DND-41 (cell line): ENCODE data around the gene GAS7.

Experiments
- ATAC-seq: fragments of 200-7000 bp; cut with Tn5 transposase; 3 replicates; pipeline ENCODE4 v1.9.1; 2021; ENCODE audit warnings: low read depth; ENCODE audit not compliant: insufficient read depth
- DNase-seq: peaks from one replicate; pipeline ENCODE4 v3.0.0-alpha.2; 2020
- H2AFZ ChIP-seq: 2 replicates; pipeline ENCODE4 v1.6.0; 2012; ENCODE audit warnings: low read depth, low read length
- H3K27ac ChIP-seq: 2 replicates; pipeline ENCODE4 v1.5.1; 2012; ENCODE audit warnings: low read length, inconsistent platforms
- H3K27me3 ChIP-seq: fragments of 200-600 bp; sonication (generic); 2 replicates; pipeline ENCODE4 v1.6.0; 2012; ENCODE audit warnings: low read length, mild to moderate bottlenecking, inconsistent platforms; ENCODE audit not compliant: insufficient read depth, poor library complexity
- H3K36me3 ChIP-seq: 2 replicates; pipeline ENCODE4 v1.5.1; 2012; ENCODE audit warnings: low read length, inconsistent platforms; ENCODE audit not compliant: insufficient read depth
- H3K4me1 ChIP-seq: 2 replicates; pipeline ENCODE4 v1.5.1; 2012; ENCODE audit warnings: mild to moderate bottlenecking, low read length; ENCODE audit not compliant: insufficient read depth
- H3K4me2 ChIP-seq: 2 replicates; pipeline ENCODE4 v1.6.0; 2012; ENCODE audit warnings: mild to moderate bottlenecking, moderate library complexity, low read length, inconsistent platforms; ENCODE audit not compliant: insufficient read depth
- H3K4me3 ChIP-seq, 2 experiments: fragments of 200-600 bp in 1 of 2; shearing (Covaris generic) in 1 of 2; 2 replicates each; pipeline ENCODE4 v1.5.1; 2012 to 2016; ENCODE audit warnings: inconsistent platforms in 2 of 2, low read length in 2 of 2, mild to moderate bottlenecking in 2 of 2, low read depth in 1 of 2, moderate library complexity in 1 of 2
- H3K79me2 ChIP-seq: 2 replicates; pipeline ENCODE4 v1.6.0; 2012; ENCODE audit warnings: low read length, inconsistent platforms; ENCODE audit not compliant: insufficient read depth
- H3K9ac ChIP-seq: 2 replicates; pipeline ENCODE4 v1.6.0; 2012; ENCODE audit warnings: low read depth, mild to moderate bottlenecking, inconsistent platforms, low read length, moderate library complexity
- H3K9me3 ChIP-seq: 2 replicates; pipeline ENCODE4 v1.5.1; 2012; ENCODE audit warnings: low read length, moderate library complexity, mild to moderate bottlenecking, inconsistent platforms; ENCODE audit not compliant: insufficient read depth, severe bottlenecking
- H4K20me1 ChIP-seq: 2 replicates; pipeline ENCODE4 v1.6.0; 2012; ENCODE audit warnings: low read length; ENCODE audit not compliant: insufficient read depth
- CTCF ChIP-seq: IDR thresholded peaks from 2 replicates; pipeline ENCODE4 v1.5.1; 2012; ENCODE audit warnings: borderline replicate concordance, low read length, moderate library complexity, mild to moderate bottlenecking; ENCODE audit not compliant: poor library complexity, severe bottlenecking; ENCODE audit errors: extremely low read depth
- EZH2 ChIP-seq: IDR thresholded peaks from 3 replicates; pipeline ENCODE4 v1.6.1; 2012; ENCODE audit warnings: borderline replicate concordance, low read depth, mild to moderate bottlenecking, moderate library complexity, low read length, inconsistent platforms; ENCODE audit not compliant: severe bottlenecking

Gene GAS7

GRCh38 chr17:10032118-10032852 lies 166.1 kb downstream of the GAS7 start:
- Histone ChIP-seq H2AFZ (no peak overlapping the region), H3K79me2 (no peaks in the 10 kb centered on the region), H3K9me3 (no peaks in the 10 kb centered on the region), H3K4me2 (no peak overlapping the region), H3K4me1 (no peaks in the 10 kb centered on the region), H4K20me1 (peaks cover 3% of the 10 kb centered on the region; the same call in 1 of the 2 replicates), H3K27ac (no peak overlapping the region), H3K4me3 (no peak overlapping the region), H3K27me3 (no peaks in the 10 kb centered on the region), H3K9ac (no peak overlapping the region), H3K36me3 (no peaks in the 10 kb centered on the region)
- no peak for TF ChIP-seq EZH2
- no peak for TF ChIP-seq CTCF
- no peak for DNase-seq
- no peak for ATAC-seq

GRCh38 chr17:10031606-10032005 lies 166.8 kb downstream of the GAS7 start:
- Histone ChIP-seq H3K79me2 (no peaks in the 10 kb centered on the region), H3K9ac (no peak overlapping the region), H3K4me2 (no peak overlapping the region)

GRCh38 chr17:10031127-10031526 lies 167.3 kb downstream of the GAS7 start:
- H3K27me3 ChIP-seq, result no peaks in the 10 kb centered on the region
- no peak overlapping the region for H3K9ac ChIP-seq
- no peak overlapping the region for H3K4me3 ChIP-seq
- H3K27ac ChIP-seq, result no peak overlapping the region
- TF ChIP-seq EZH2 (no peak), CTCF (no peak)
- H3K4me1 ChIP-seq, result no peaks in the 10 kb centered on the region
- H3K79me2 ChIP-seq, result no peaks in the 10 kb centered on the region
- H4K20me1 ChIP-seq, result peaks cover 3% of the 10 kb centered on the region; the same call in 1 of the 2 replicates
- H3K36me3 ChIP-seq, result no peaks in the 10 kb centered on the region
- H3K9me3 ChIP-seq, result no peaks in the 10 kb centered on the region
- ATAC-seq (no peak), DNase-seq (no peak)
- no peak overlapping the region for H3K4me2 ChIP-seq
- no peak overlapping the region for H2AFZ ChIP-seq

More at GRCh38 chr17:10031606-10032005, 166.8 kb downstream of the GAS7 start:
- Histone ChIP-seq H4K20me1 (peaks cover 3% of the 10 kb centered on the region; the same call in 1 of the 2 replicates), H3K4me3 (no peak overlapping the region), H2AFZ (no peak overlapping the region), H3K27me3 (no peaks in the 10 kb centered on the region), H3K27ac (no peak overlapping the region), H3K4me1 (no peaks in the 10 kb centered on the region), H3K36me3 (no peaks in the 10 kb centered on the region), H3K9me3 (no peaks in the 10 kb centered on the region)
- DNase-seq (no peak), ATAC-seq (no peak)
- no peak for TF ChIP-seq EZH2
- TF ChIP-seq CTCF, result no peak
